ENCODE results near the gene GRB7. TPM values are rescaled to one million over a fixed set of nuclear protein-coding genes. Genes with fewer than 3 reads are reported as not detected.
A peak's percentile ranks its signal among the peaks of the same experiment; 100 is the strongest.

GRB7 gene
- polyA plus RNA-seq, 2 of the 4 experiments (the other 2 are of a cell fraction): 5.9 to 10.1 TPM

DNA sequence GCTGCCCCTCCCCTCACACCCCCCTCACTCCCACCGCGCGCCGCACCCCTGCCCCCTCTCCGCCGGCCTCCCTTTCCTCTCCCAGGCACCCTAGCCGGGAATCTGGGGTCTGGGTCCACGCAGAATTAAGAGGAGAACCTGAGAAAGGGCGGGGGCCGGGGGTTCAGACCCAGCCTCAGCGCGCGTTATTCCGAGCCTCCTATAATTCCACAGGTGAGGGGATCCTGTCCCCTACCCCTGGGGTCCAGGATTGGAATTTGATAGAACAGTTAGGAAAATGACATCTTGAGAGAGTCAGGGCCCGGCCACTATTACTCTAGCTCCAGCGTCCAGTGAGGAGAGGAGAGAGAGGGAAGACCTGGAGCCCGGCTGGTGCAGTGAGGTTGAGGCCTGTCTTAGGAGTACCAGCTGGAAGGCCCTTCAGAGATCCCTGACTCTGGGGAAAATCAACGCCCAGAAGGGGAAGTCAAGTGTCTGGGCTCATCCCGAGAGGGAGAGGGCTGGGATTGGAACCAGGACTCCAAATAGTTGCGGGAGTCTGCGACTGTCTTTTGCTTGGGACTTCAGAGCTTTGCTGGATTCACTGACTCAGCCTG lies 17.3 kb downstream of the GRB7 start:
- H3K4me1 ChIP-seq: peaks cover 15% of the 10 kb centered on the region
- FAIRE-seq (no peak), ATAC-seq (peak in 1 of 2 experiments; percentile 15; a peak in 3 of 6 replicates), DNase-seq (ENCODE audit: low read depth in 1 of 2, low spot score in 1 of 2) (no peak)
- 82% methylated on average over 15 of the region's 21 CpGs for WGBS (ENCODE audit: missing lambda C conversion rate)
- H3K4me3 ChIP-seq: peak overlapping the region; percentile 69
- H3K27ac ChIP-seq: peak overlapping the region; percentile 83 to 96
- no peaks in the 10 kb centered on the region for H3K9me3 ChIP-seq
- TF ChIP-seq HOXB5 (CRISPR knock-in tag; IDR thresholded peaks at IDR 0.05): no peak
- ChIA-PET POLR2A (interaction anchor here (0.6 to 2.8 kb wide), 3 partner anchors 25 to 225 kb away, joined by 4 to 12 read pairs (median 7); partner anchors contain the start of genes MIEN1 and PSMD3), CTCF (interaction anchor here (0.7 to 15.6 kb wide), 22 partner anchors 9 to 276 kb away, joined by 3 to 217 read pairs (median 5); partner anchors contain the start of genes ERBB2, MIEN1, PGAP3 and PNMT)
- H3K4me2 ChIP-seq: peak overlapping the region; percentile 94

DNA sequence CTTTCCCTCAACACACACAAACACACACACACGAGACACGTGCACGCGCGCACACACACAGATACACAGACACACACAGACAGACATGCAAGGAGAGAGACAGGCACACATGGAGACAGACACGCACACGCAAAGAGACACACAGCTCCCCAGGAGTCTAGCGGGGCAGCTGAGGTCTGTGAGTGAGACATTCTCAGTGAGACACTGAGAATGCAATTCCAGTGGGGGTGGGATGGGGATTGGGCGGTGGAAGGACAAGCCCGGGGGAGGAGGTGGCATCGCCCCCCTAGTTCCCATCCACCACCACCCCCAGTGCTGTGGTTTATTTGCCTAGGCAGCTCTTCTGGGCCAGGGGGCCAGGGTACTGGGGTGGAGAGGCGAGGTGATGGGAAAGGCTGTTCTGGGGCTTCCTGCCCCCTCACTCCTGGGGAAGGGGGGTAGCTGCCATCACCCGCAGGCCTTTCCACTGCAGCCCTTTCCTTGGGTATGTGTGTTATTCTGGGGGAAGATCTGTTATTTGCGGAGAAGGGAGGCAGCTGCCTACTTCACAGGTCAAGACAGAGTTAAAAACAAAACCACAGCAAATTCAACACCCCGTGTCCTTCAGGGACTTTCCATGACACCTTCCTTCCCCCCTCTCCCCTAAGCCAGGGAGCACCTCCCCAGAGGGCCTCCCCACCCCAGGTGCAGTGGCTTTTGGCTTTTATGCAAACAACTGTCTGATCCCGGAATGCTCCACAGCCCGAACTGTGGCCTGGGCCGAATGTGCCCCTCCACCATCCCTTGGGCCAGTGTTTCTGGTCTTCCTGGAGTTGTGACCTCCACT lies 18.0 kb downstream of the GRB7 start:
- TF ChIP-seq HOXA7 (CRISPR knock-in tag; IDR thresholded peaks at IDR 0.05) (no peak), ZC3H11A (IDR thresholded peaks at IDR 0.05) (no peak), KDM5A (IDR thresholded peaks at IDR 0.05) (no peak), NFE2L2 (conservative IDR thresholded peaks at IDR 0.05; ENCODE audit: low read length) (no peak), FOSB (CRISPR knock-in tag; IDR thresholded peaks at IDR 0.05) (no peak), ESRRA (IDR thresholded peaks at IDR 0.05; ENCODE audit: borderline replicate concordance, low read length) (no peak), NPAS2 (CRISPR knock-in tag; IDR thresholded peaks at IDR 0.05; ENCODE audit: borderline replicate concordance) (no peak), RCOR1 (IDR thresholded peaks at IDR 0.05; ENCODE audit: low read depth, low read length) (no peak), EP300 (IDR thresholded peaks at IDR 0.05) (no peak), TFCP2L1 (CRISPR knock-in tag; IDR thresholded peaks at IDR 0.05) (no peak), JUNB (IDR thresholded peaks at IDR 0.05) (no peak), RNF2 (IDR thresholded peaks at IDR 0.05; ENCODE audit: borderline replicate concordance, low read depth) (no peak), KDM1A (IDR thresholded peaks at IDR 0.05; ENCODE audit: low read depth) (no peak), RARB (CRISPR knock-in tag; IDR thresholded peaks at IDR 0.05) (no peak), FOSL2 (IDR thresholded peaks at IDR 0.05) (no peak), FOSL2 (CRISPR knock-in tag; IDR thresholded peaks at IDR 0.05) (no peak), CHD2 (IDR thresholded peaks at IDR 0.05; ENCODE audit: low read length, partially characterized antibody) (no peak)
- TF ChIP-seq, protein P1, sequence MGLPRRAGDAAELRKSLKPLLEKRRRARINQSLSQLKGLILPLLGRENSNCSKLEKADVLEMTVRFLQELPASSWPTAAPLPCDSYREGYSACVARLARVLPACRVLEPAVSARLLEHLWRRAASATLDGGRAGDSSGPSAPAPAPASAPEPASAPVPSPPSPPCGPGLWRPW (IDR thresholded peaks at IDR 0.05): no peak
- TF ChIP-seq, protein P2, sequence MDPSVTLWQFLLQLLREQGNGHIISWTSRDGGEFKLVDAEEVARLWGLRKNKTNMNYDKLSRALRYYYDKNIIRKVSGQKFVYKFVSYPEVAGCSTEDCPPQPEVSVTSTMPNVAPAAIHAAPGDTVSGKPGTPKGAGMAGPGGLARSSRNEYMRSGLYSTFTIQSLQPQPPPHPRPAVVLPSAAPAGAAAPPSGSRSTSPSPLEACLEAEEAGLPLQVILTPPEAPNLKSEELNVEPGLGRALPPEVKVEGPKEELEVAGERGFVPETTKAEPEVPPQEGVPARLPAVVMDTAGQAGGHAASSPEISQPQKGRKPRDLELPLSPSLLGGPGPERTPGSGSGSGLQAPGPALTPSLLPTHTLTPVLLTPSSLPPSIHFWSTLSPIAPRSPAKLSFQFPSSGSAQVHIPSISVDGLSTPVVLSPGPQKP (IDR thresholded peaks at IDR 0.05; ENCODE audit: low read depth, low read length): no peak
- TF ChIP-seq, protein P3, sequence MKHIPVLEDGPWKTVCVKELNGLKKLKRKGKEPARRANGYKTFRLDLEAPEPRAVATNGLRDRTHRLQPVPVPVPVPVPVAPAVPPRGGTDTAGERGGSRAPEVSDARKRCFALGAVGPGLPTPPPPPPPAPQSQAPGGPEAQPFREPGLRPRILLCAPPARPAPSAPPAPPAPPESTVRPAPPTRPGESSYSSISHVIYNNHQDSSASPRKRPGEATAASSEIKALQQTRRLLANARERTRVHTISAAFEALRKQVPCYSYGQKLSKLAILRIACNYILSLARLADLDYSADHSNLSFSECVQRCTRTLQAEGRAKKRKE (CRISPR knock-in tag; IDR thresholded peaks at IDR 0.05; ENCODE audit: low read depth): no peak
- TF ChIP-seq, protein P4, sequence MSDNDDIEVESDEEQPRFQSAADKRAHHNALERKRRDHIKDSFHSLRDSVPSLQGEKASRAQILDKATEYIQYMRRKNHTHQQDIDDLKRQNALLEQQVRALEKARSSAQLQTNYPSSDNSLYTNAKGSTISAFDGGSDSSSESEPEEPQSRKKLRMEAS (IDR thresholded peaks at IDR 0.05): no peak
- H3K27ac ChIP-seq: peak overlapping the region in 1 of 2 experiments; percentile 96; a peak in 1 of 6 replicates
- no peak for DNase-seq (ENCODE audit: low read depth in 1 of 2, low spot score in 1 of 2)
- H3K4me2 ChIP-seq: no peak overlapping the region
- H3K4me1 ChIP-seq: peaks cover 8% of the 10 kb centered on the region
- FAIRE-seq: no peak
- CTCF ChIA-PET: interaction anchor here (0.6 to 15.6 kb wide), 18 partner anchors 8 to 208 kb away, joined by 3 to 217 read pairs (median 5); partner anchors contain the start of genes MIEN1, PGAP3, PNMT and PPP1R1B
- POLR2A ChIA-PET: interaction anchor here (0.6 to 2.8 kb wide), 2 partner anchors 26 to 175 kb away, joined by 4 to 12 read pairs; partner anchors contain the start of gene MIEN1
- ATAC-seq: no peak
- WGBS (ENCODE audit: missing lambda C conversion rate): 81% methylated on average over 18 of the region's 18 CpGs
- no peak overlapping the region for H3K4me3 ChIP-seq
- no peaks in the 10 kb centered on the region for H3K9me3 ChIP-seq

Data from A549 (cell line).